Heart right ventricle (tissue), 16 donors: ENCODE data around the gene SCP2D1. TPM values are rescaled to one million over a fixed set of nuclear protein-coding genes. Genes with fewer than 3 reads are reported as not detected.

ENCODE experiments used
- ATAC-seq, 8 donors: fragments of 200-7000 bp; cut with Tn5 transposase; one replicate each; pipeline ENCODE4 v1.9.1; 2020; ENCODE audit warnings: mild to moderate bottlenecking in 8 of 8, moderate library complexity in 8 of 8, moderate number of reproducible peaks in 1 of 8
- DNase-seq, 2 donors: peaks; one replicate each; pipeline ENCODE4 v3.0.0-alpha.2; 2020
- H3K27ac ChIP-seq, 10 donors: fragments of 200-600 bp; sonication (generic) in 2 of 10; one replicate each; pipeline versions ENCODE4 v1.5.0 to v1.8.0; 2020 to 2022; ENCODE audit warnings: mild to moderate bottlenecking in 3 of 10
- H3K27me3 ChIP-seq, 7 donors: fragments of 200-600 bp; one replicate each; pipeline ENCODE4 v1.8.0; 2021 to 2022; ENCODE audit warnings: mild to moderate bottlenecking in 2 of 7
- H3K36me3 ChIP-seq, 9 donors: fragments of 200-600 bp; sonication (generic) in 1 of 9; one replicate each; pipeline versions ENCODE4 v1.5.0 to v1.8.0; 2020 to 2022; ENCODE audit warnings: mild to moderate bottlenecking in 2 of 9
- H3K4me1 ChIP-seq, 9 donors: fragments of 200-600 bp; sonication (generic) in 1 of 9; one replicate each; pipeline versions ENCODE4 v1.5.0 to v1.8.0; 2020 to 2022; ENCODE audit warnings: mild to moderate bottlenecking in 4 of 9
- H3K4me3 ChIP-seq, 10 donors: fragments of 200-600 bp; sonication (generic) in 2 of 10; one replicate each; pipeline versions ENCODE4 v1.5.0 to v1.8.0; 2020 to 2022; ENCODE audit warnings: mild to moderate bottlenecking in 7 of 10, moderate library complexity in 2 of 10
- H3K9me3 ChIP-seq, 11 donors: fragments of 200-600 bp in 10 of 11; sonication (generic) in 2 of 11; one replicate each; pipeline versions ENCODE4 v1.5.0 to v1.8.0; 2013 to 2022; ENCODE audit warnings: mild to moderate bottlenecking in 2 of 11, control low read depth in 1 of 11, moderate library complexity in 1 of 11
- WGBS, 2 donors: extraction: QIAGEN DNeasy Blood & Tissue Kit; methylation state at CpG; one replicate each; pipeline ENCODE4 v1.1.7; 2013; ENCODE audit warnings: inconsistent platforms in 1 of 2; 5-methylcytosine and 5-hydroxymethylcytosine counted together
- intact Hi-C, 10 donors: fragments of 100-400 bp; cut with DNase I; formaldehyde crosslinking; loops; one replicate each; pipeline versions ENCODE4 v1.11.1 to v1.14.2; 2022
- polyA plus RNA-seq, 2 donors: library from polyadenylated mRNA; stranded (reverse); fragments of 200-250 nt; gene quantifications; one replicate each; pipeline ENCODE4 v1.2.3, GENCODE V29; 2013
- total RNA-seq, 10 donors: library from RNA; stranded (reverse); fragmentation: NEBNext Ultra II Directional in 3 of 10; extraction: Animal tissue kit (Norgen Biotek cat#: 25700) in 3 of 10; gene quantifications; one replicate each; pipeline versions ENCODE4 v1.2.1 to v1.2.4, GENCODE V29; 2021 to 2023
- TF ChIP-seq, protein P1 (sequence below), 9 donors: fragments of 200-600 bp; sonication (generic) in 2 of 9; IDR thresholded peaks; one replicate each; pipeline versions ENCODE4 v1.5.0 to v1.8.0; 2021 to 2022; ENCODE audit warnings: antibody characterized with exemption in 9 of 9, mild to moderate bottlenecking in 5 of 9, moderate library complexity in 1 of 9
- donor health status: Arrhythmogenic right ventricular cardiomyopathy.
- donor health status: ischemic (EF 13 %, LVEDD 7.1; RV severe dilation, severe dysfunction).
- donor health status: healthy with polysubstance abuse.
- donor health status: DM: no; HTN: yes; CAD: no.
- donor health status: DM: no; HTN: no; CAD: no.
- donor health status: ischemic (EF 25% LVEDD 6.9; RV normal size, moderate dysfunction).
- donor health status: ischemic (EF 25% LVEDD 5.7; RV mildly dilated, moderate dysfunction).
- donor health status: healthy.
- donor health status: DM: yes; HTN: yes; CAD: no.
- donor health status: Ischemic cardiomyopathy.
- donor health status: ischemic (EF 35%, LVEDD 5.7; RV mildly dilated, moderate dysfunction).
- donor health status: nonischemic (EF 11% LVEDD 7.7; RV severe dilation, severe dysfunction).
- donor health status: DM: yes; HTN: yes; CAD: no.
- donor health status: PGD.
- donor health status: ischemic (EF 29% LVEDD 5.4; RV normal size, mild dysfunction).
- donor health status: nonischemic (EF 23%, LVEDD 6.1; RV moderate dilation, normal function).

The SCP2D1 gene
- total and polyA plus RNA-seq, 12 donors, result 0.45 TPM; not detected in 11

GRCh38 chr20:18801516-18801915, 12.1 kb upstream of the SCP2D1 start:
- 92 to 97% methylated on average over 2 of the region's 2 CpGs for WGBS, 2 donors
- ATAC-seq, result no peak

DNA sequence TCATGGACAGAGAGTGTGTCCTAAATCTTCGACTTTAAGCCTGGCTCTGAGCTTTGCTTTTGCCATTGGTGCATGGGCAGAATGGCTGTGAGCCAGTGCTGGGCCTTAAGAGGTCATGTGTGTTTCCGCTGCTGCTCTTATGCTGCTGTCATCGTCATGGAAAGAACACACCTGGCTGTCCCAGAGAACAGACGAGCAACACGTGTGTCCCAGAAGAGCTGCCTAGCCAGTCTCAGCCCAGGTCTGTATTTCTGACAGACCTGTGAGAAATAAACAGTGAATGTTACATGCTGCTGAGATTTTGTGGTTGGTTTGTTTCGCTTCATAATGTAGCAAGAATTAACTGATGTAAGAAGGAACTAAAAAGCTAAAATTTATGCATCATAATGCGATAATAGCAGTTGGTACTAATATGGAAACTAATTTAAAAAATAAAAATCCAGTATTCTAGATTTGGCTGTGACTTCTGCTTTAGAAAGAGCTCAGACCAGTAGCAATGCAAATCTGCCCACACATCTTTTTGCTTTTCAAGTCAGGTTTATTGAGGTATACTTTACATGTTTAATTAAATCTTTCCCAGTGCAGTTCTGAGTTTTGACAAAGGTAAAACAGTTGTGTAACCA, 11.5 kb upstream of the SCP2D1 start:
- intact Hi-C loops, result no loop called here

More at GRCh38 chr20:18801516-18801915, 12.1 kb upstream of the SCP2D1 start:
- peaks cover 0 to 4% (median 0%) of the 10 kb centered on the region in 11 donors for H3K9me3 ChIP-seq
- DNase-seq, result no peak
- no peaks in the 10 kb centered on the region for H3K36me3 ChIP-seq
- TF ChIP-seq, protein P1, sequence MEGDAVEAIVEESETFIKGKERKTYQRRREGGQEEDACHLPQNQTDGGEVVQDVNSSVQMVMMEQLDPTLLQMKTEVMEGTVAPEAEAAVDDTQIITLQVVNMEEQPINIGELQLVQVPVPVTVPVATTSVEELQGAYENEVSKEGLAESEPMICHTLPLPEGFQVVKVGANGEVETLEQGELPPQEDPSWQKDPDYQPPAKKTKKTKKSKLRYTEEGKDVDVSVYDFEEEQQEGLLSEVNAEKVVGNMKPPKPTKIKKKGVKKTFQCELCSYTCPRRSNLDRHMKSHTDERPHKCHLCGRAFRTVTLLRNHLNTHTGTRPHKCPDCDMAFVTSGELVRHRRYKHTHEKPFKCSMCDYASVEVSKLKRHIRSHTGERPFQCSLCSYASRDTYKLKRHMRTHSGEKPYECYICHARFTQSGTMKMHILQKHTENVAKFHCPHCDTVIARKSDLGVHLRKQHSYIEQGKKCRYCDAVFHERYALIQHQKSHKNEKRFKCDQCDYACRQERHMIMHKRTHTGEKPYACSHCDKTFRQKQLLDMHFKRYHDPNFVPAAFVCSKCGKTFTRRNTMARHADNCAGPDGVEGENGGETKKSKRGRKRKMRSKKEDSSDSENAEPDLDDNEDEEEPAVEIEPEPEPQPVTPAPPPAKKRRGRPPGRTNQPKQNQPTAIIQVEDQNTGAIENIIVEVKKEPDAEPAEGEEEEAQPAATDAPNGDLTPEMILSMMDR (IDR thresholded peaks at IDR 0.05), result no peak
- H3K27ac ChIP-seq, result no peak overlapping the region
- intact Hi-C loops, result no loop called here
- H3K27me3 ChIP-seq, result no peaks in the 10 kb centered on the region
- H3K4me1 ChIP-seq, result no peaks in the 10 kb centered on the region
- H3K4me3 ChIP-seq, result no peak overlapping the region

GRCh38 chr20:18805881-18806280, 7.7 kb upstream of the SCP2D1 start:
- intact Hi-C loops, result no loop called here
- H3K36me3 ChIP-seq, result no peaks in the 10 kb centered on the region
- ATAC-seq (no peak), DNase-seq (no peak)
- H3K27ac ChIP-seq, result no peak overlapping the region
- no peaks in the 10 kb centered on the region for H3K4me1 ChIP-seq
- H3K4me3 ChIP-seq, result no peak overlapping the region
- TF ChIP-seq, protein P1 (IDR thresholded peaks at IDR 0.05), result no peak
- no peaks in the 10 kb centered on the region for H3K9me3 ChIP-seq
- H3K27me3 ChIP-seq, result no peaks in the 10 kb centered on the region
- WGBS, 2 donors, result 82 to 84% methylated on average over 4 of the region's 4 CpGs

More for the DNA sequence above, 11.5 kb upstream of the SCP2D1 start:
- Histone ChIP-seq H3K4me3 (no peak overlapping the region), H3K9me3 (no peaks in the 10 kb centered on the region), H3K27me3 (no peaks in the 10 kb centered on the region), H3K36me3 (no peaks in the 10 kb centered on the region), H3K27ac (no peak overlapping the region), H3K4me1 (no peaks in the 10 kb centered on the region)
- DNase-seq (no peak), ATAC-seq (no peak)
- TF ChIP-seq, protein P1 (IDR thresholded peaks at IDR 0.05), result no peak
- 61 to 67% methylated on average over 7 of the region's 7 CpGs for WGBS, 2 donors

DNA sequence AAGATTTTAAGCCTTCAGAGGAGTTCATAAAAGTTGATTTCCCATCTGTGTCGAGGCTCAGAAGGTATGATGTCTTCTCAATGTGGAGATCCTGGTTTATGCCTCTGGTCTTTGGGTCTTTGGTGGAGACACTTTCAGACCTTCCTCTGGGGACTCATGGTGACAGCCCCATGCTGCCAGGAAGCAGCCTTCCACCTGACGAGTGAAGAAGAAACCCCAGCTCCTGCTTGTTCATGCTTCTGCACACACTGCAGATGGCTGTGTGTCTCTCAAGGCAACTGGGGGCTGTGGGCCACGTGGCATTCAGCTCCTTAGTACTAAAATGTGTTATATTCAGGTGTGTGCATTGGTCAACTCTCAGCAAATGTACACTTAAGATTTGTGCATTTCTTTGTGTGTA, 4.9 kb upstream of the SCP2D1 start:
- intact Hi-C loops, result no loop called here
- Histone ChIP-seq H3K36me3 (no peaks in the 10 kb centered on the region), H3K27me3 (no peaks in the 10 kb centered on the region), H3K4me1 (no peaks in the 10 kb centered on the region), H3K4me3 (no peak overlapping the region), H3K9me3 (no peaks in the 10 kb centered on the region), H3K27ac (no peak overlapping the region)
- TF ChIP-seq, protein P1 (IDR thresholded peaks at IDR 0.05), result no peak
- DNase-seq (no peak), ATAC-seq (no peak)
- 37 to 43% methylated on average over 3 of the region's 3 CpGs for WGBS, 2 donors
